GM23248 (cell line): ENCODE results near the gene IVD. TPM values are rescaled to one million over a fixed set of nuclear protein-coding genes. Genes with fewer than 3 reads are reported as not detected.

Experiments
- DNase-seq: peaks from one replicate; pipeline ENCODE4 v3.0.0-alpha.2; 2015
- H2AFZ ChIP-seq: fragments of 200-600 bp; sonication (generic); 2 replicates; pipeline ENCODE4 v1.6.1; 2016; ENCODE audit warnings: antibody characterized with exemption
- H3F3A ChIP-seq: fragments of 200-600 bp; sonication (generic); 2 replicates; pipeline ENCODE4 v1.6.1; 2016; ENCODE audit warnings: mild to moderate bottlenecking, antibody characterized with exemption, mixed run types; ENCODE audit not compliant: insufficient read depth
- H3K27ac ChIP-seq: fragments of 200-600 bp; sonication (generic); 2 replicates; pipeline ENCODE4 v1.5.1; 2016; ENCODE audit warnings: mild to moderate bottlenecking
- H3K27me3 ChIP-seq: fragments of 200-600 bp; sonication (generic); replicated peaks from 2 replicates; pipeline ENCODE4 v1.6.1; 2016; ENCODE audit warnings: mild to moderate bottlenecking; ENCODE audit not compliant: insufficient read depth
- H3K36me3 ChIP-seq: fragments of 200-600 bp; sonication (generic); 2 replicates; pipeline ENCODE4 v1.6.1; 2016; ENCODE audit warnings: low read depth, mild to moderate bottlenecking
- H3K4me1 ChIP-seq: fragments of 200-600 bp; sonication (generic); 2 replicates; pipeline ENCODE4 v1.6.1; 2016; ENCODE audit warnings: mild to moderate bottlenecking; ENCODE audit not compliant: insufficient read depth
- H3K4me2 ChIP-seq: fragments of 200-600 bp; sonication (generic); one replicate; pipeline ENCODE4 v1.6.1; 2016; ENCODE audit warnings: mild to moderate bottlenecking; ENCODE audit not compliant: unreplicated experiment
- H3K4me3 ChIP-seq: fragments of 200-600 bp; sonication (generic); 2 replicates; pipeline ENCODE4 v1.5.1; 2016; ENCODE audit warnings: mild to moderate bottlenecking
- H3K79me2 ChIP-seq: fragments of 200-600 bp; sonication (generic); 2 replicates; pipeline ENCODE4 v1.6.1; 2016; ENCODE audit warnings: mild to moderate bottlenecking; ENCODE audit not compliant: insufficient read depth
- H3K9ac ChIP-seq: fragments of 200-600 bp; sonication (generic); 2 replicates; pipeline ENCODE4 v1.6.1; 2016; ENCODE audit warnings: mild to moderate bottlenecking
- H3K9me2 ChIP-seq: fragments of 200-600 bp; sonication (generic); 2 replicates; pipeline ENCODE4 v1.6.1; 2016; ENCODE audit warnings: mixed run types, mild to moderate bottlenecking, moderate library complexity; ENCODE audit not compliant: insufficient read depth
- H3K9me3 ChIP-seq: fragments of 200-600 bp; sonication (generic); one replicate; pipeline ENCODE4 v1.6.1; 2017; ENCODE audit warnings: low read depth
- H4K20me1 ChIP-seq: fragments of 200-600 bp; sonication (generic); 2 replicates; pipeline ENCODE4 v1.6.0; 2016; ENCODE audit not compliant: insufficient read depth
- EZH2 ChIP-seq: fragments of 200-600 bp; sonication (generic); IDR thresholded peaks from 2 replicates; pipeline ENCODE4 v1.6.1; 2018; ENCODE audit warnings: antibody characterized with exemption, mild to moderate bottlenecking; ENCODE audit not compliant: insufficient read depth, poor library complexity, severe bottlenecking
- EZH2phosphoT487 ChIP-seq: fragments of 200-600 bp; sonication (generic); IDR thresholded peaks from 2 replicates; pipeline ENCODE4 v1.6.1; 2018; ENCODE audit warnings: antibody characterized with exemption, moderate library complexity, mild to moderate bottlenecking, low read depth; ENCODE audit not compliant: insufficient read depth
- WGBS, 2 experiments: methylation state at CpG; one replicate each; pipeline ENCODE4 v1.1.6; 2015 to 2017; ENCODE audit warnings: low lambda C conversion rate in 2 of 2, low coverage in 1 of 2; ENCODE audit errors: missing lambda C conversion rate in 2 of 2; 5-methylcytosine and 5-hydroxymethylcytosine counted together
- in situ Hi-C: fragments of 300-500 bp; cut with MboI; formaldehyde crosslinking; loops from 2 replicates; pipeline ENCODE4 v1.15.0; 2020
- polyA plus RNA-seq: library from polyadenylated mRNA; unstranded; fragments of >200 nt; fragmentation: Nextera tagmentation; extraction: Ambion mirVana; gene quantifications from 2 replicates; pipeline ENCODE4 v1.2.1, GENCODE V29; 2016
- total RNA-seq: library from RNA; depleted of rRNA; stranded (reverse); fragments of >200 nt; shearing (Covaris generic); gene quantifications from 2 replicates; pipeline ENCODE4 v1.2.3, GENCODE V29; 2014

Gene IVD
- total and polyA plus RNA-seq, 2 experiments from 2014 or later: 28.2 to 50.1 TPM

DNA sequence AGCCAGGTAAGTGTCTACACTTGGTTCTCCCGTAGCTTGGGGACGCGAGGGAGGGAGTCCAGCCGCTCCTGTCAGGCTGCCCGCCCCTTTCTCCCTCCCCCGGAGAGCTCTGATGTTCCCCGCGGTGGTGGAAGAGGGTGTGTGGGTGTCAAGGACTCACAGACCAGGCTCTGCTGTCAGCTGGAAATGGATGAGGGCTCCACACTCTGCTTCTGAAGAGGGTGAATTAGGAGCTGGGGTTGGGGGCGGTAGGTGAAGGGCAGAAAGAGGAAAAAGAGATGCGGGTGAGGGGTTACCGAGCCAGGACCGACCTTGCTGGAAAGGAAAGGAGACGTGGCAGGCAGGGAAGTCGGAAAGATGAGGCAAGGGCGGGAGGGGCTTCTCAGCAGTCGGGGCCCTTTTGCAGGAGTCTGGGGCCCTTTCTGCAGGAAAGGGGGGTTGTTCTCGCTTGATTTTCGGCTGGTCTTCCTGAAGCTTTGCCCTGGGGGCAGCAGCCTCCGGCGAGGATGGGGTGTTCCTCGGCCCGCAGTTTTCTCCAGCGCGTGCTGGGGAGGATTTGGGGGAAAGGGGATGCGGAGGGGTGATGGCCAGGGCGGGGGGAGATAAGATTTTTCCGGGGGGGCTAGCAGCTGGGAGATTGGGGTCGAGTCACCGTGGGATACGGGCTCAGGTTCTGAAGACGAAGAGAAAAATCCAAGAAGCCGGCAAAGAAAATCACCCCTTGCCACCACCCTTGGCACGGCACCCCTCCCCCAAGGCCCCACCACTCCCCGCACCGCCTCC is 34.6 kb downstream of the IVD start:
- peak overlapping the region; percentile 75 for H3K9ac ChIP-seq

DNA sequence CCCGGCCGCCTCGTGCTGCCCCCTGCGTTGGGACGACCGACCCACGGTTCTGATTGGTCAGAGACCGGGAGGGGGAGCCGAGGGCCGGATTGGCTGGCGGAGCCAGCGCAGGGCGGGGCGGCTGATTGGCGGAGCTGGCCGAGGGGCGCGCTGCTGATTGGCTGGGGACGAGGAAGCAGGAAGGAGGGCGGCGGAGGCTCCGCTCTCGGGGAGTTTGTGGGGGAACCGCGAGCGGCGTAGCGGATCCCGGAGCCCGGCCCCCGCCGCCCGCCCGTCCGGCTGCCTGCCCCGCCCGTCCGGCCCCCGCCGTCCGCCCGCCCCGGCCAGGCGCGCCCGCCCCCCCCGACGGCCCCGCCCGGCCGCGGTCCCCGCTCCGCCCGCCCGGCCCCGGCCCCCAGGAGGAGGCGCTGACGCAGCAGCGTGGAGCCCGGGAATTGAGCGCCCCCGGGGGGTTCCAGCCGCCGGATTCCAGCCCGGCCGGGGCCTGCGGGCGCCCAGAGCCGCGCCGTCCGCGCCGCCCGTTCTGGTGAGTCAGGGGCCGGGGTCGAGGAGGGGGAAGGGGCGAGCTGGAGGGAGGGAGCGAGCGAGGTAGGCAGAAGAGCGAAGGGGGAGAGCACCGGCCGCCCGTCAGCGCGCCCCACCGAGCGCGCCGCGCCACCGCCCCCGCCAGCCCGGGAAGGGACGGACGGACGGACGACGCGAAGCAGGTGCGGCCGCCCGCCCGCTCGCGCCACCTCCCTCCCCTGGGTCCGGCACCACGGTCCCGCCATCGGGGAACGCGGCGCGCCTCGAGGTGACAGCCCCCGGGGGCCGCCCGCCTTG is 35.4 kb downstream of the IVD start, which contains the start of gene BAHD1:
TSS of gene BAHD1 (plus strand) at position 211 of the 822 bp plus-strand sequence. CDS start 17,512 bp downstream, outside the sequence.
- Histone ChIP-seq H3F3A (peaks cover 31% of the 10 kb centered on the region), H3K4me3 (peak within 1 kb of the TSS; percentile 88), H3K9me3 (no peaks in the 10 kb centered on the region), H3K27me3 (peaks cover 16% of the 10 kb centered on the region), H3K27ac (no peak within 1 kb of the TSS), H3K9me2 (no peaks in the 10 kb centered on the region), H3K4me2 (peak within 1 kb of the TSS; percentile 99), H3K79me2 (peaks cover 37% of the 10 kb centered on the region), H3K4me1 (peaks cover 23% of the 10 kb centered on the region), H4K20me1 (no peaks in the 10 kb centered on the region), H3K36me3 (no peaks in the 10 kb centered on the region), H3K9ac (peak within 1 kb of the TSS; percentile 78), H2AFZ (peak within 1 kb of the TSS; percentile 80)
- peak; percentile 97 for DNase-seq
- 1% methylated on average over 12 to 66 of the region's 119 CpGs for WGBS, 2 experiments
- in situ Hi-C loops: no loop called here
- TF ChIP-seq EZH2 (no peak), EZH2phosphoT487 (no peak)

More for the DNA sequence above, 34.6 kb downstream of the IVD start:
- Histone ChIP-seq H3K9me3 (no peaks in the 10 kb centered on the region), H3K79me2 (peaks cover 34% of the 10 kb centered on the region), H3K4me1 (peaks cover 15% of the 10 kb centered on the region), H3K36me3 (no peaks in the 10 kb centered on the region), H3K27ac (no peak overlapping the region), H3K4me2 (peak overlapping the region; percentile 99), H2AFZ (peak overlapping the region; percentile 80), H3K27me3 (peaks cover 16% of the 10 kb centered on the region), H3F3A (peaks cover 23% of the 10 kb centered on the region), H3K9me2 (no peaks in the 10 kb centered on the region), H4K20me1 (no peaks in the 10 kb centered on the region), H3K4me3 (peak overlapping the region; percentile 75)
- no peak for TF ChIP-seq EZH2
- TF ChIP-seq EZH2phosphoT487: no peak
- WGBS, 2 experiments: 2% methylated on average over 19 to 32 of the region's 35 CpGs
- DNase-seq: peak; percentile 80
- in situ Hi-C loops: no loop called here

DNA sequence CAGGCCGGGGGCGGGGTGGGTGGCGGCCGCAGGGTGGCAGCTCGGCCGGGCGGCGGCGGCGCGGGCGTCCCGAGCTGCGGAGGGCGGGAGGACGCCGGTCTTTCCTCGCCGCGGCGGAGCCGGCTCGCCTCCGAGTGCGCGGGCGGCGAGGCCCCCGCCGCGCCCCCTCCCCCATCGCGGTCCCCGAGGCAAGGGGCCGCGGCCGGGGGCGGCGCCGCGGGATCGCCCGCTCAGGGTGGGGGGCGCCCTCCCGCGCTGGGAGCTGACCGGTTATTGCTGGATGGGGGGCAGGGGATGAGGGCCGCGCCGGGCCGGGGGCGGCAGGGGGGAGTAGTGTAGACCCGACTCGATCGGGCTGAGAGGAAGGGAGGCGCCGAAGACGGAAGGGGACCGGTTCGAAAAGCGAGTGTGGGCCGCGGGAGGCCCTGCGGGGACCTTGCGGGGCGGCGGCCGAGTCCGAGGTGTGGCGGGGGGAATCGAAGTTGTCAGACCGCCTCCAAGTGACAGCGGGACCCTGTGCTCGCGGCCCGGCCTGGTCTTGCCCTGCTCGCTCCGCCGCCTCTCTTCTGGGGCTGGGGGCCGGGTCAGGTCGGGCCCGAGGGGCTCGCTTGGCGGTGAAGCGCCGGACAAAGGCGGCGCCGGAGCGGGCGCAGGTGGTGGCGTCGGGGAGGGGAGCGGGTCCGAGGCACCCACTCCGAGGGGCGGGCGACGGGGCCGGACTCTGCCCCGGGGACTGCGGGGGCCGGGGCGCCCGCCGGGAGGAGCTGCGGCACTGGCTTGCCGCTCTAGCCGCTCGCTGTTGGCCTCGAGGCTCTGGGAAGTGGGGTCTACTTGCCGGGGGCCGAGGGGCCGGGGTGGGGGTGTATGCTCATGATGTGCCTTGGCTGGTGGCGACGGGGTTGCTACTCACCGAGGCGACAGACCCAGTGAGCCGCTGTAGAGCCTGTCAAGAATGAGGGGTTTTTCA is 36.3 kb downstream of the IVD start:
- Histone ChIP-seq H2AFZ (peak overlapping the region; percentile 62), H3K4me2 (peak overlapping the region; percentile 78), H3K27ac (no peak overlapping the region), H3K9me3 (no peaks in the 10 kb centered on the region), H3K79me2 (peaks cover 46% of the 10 kb centered on the region), H3F3A (peaks cover 33% of the 10 kb centered on the region), H3K9ac (peak overlapping the region; percentile 78), H4K20me1 (no peaks in the 10 kb centered on the region), H3K4me3 (peak overlapping the region; percentile 88), H3K36me3 (no peaks in the 10 kb centered on the region), H3K27me3 (peaks cover 10% of the 10 kb centered on the region), H3K9me2 (no peaks in the 10 kb centered on the region), H3K4me1 (peaks cover 18% of the 10 kb centered on the region)
- WGBS, 2 experiments: 2 to 4% methylated on average over 33 to 56 of the region's 119 CpGs
- no peak for TF ChIP-seq EZH2
- no peak for TF ChIP-seq EZH2phosphoT487
- peak; percentile 44 for DNase-seq
- in situ Hi-C loops: no loop called here

DNA sequence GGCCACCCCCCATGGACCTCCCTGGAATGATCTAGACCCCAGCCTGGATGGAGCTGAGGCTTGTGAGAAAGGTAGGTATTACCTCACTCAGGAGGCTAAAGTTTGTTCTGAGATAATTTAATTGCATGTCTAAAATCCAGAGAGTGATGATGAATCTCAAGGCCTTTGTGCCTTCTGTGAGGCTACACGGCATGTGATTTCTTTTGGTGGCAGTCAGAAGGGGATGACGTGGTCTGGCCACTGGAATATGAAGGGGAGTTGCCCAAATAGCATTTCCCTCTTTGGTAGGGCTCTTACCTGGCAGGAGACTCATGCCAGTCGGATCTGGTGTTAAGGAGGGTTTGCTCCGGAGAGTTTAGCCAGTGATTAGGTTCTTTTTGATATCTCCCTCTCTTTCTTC is 37.7 kb downstream of the IVD start:
- no peak overlapping the region for H2AFZ ChIP-seq

More for the DNA sequence above, 37.7 kb downstream of the IVD start:
- H3F3A ChIP-seq: peaks cover 33% of the 10 kb centered on the region
- no peak for DNase-seq
- H3K27ac ChIP-seq: no peak overlapping the region
- H3K4me1 ChIP-seq: peaks cover 16% of the 10 kb centered on the region
- H3K9me3 ChIP-seq: no peaks in the 10 kb centered on the region
- no peaks in the 10 kb centered on the region for H3K9me2 ChIP-seq
- H4K20me1 ChIP-seq: no peaks in the 10 kb centered on the region
- no peak overlapping the region for H3K4me3 ChIP-seq
- TF ChIP-seq EZH2 (no peak), EZH2phosphoT487 (no peak)
- no peaks in the 10 kb centered on the region for H3K36me3 ChIP-seq
- H3K27me3 ChIP-seq: 0 out of 2 replicates have a peak, but pooled peaks cover 2% of the 10 kb centered on the region
- in situ Hi-C loops: no loop called here
- WGBS, 2 experiments: 86 to 89% methylated on average over 4 of the region's 4 CpGs
- no peak overlapping the region for H3K9ac ChIP-seq
- H3K79me2 ChIP-seq: peaks cover 60% of the 10 kb centered on the region
- H3K4me2 ChIP-seq: no peak overlapping the region
